GM18873 (cell line): ENCODE data around the gene ZIC4.

Experiments
- ATAC-seq: cut with Tn5 transposase; IDR thresholded peaks from one replicate; pipeline ENCODE4 v1.9.1; 2021; ENCODE audit warnings: mild to moderate bottlenecking, moderate library complexity, moderate number of reproducible peaks; ENCODE audit not compliant: unreplicated experiment, low FRiP score

Gene ZIC4

GRCh38 chr3:147407498-147408187 is 1.3 kb upstream of the ZIC4 start:
- ATAC-seq: no peak

GRCh38 chr3:147407114-147407497 is 763 bp upstream of the ZIC4 start:
- ATAC-seq: no peak

GRCh38 chr3:147405231-147406027 is 914 bp downstream of the ZIC4 start:
- ATAC-seq: no peak

- ATAC-seq: no peak
Measured at GRCh38 chr3:147404800-147405230, 1.5 kb downstream of the ZIC4 start.

- no peak for ATAC-seq
Measured at GRCh38 chr3:147404000-147404799, 2.1 kb downstream of the ZIC4 start.

GRCh38 chr3:147403511-147403910 is 2.8 kb downstream of the ZIC4 start:
- no peak for ATAC-seq

GRCh38 chr3:147402159-147402558 is 4.2 kb downstream of the ZIC4 start:
- ATAC-seq: no peak

- no peak for ATAC-seq
Measured at GRCh38 chr3:147401421-147401820, 4.9 kb downstream of the ZIC4 start.

GRCh38 chr3:147400999-147401398 is 5.3 kb downstream of the ZIC4 start:
- no peak for ATAC-seq

DNA sequence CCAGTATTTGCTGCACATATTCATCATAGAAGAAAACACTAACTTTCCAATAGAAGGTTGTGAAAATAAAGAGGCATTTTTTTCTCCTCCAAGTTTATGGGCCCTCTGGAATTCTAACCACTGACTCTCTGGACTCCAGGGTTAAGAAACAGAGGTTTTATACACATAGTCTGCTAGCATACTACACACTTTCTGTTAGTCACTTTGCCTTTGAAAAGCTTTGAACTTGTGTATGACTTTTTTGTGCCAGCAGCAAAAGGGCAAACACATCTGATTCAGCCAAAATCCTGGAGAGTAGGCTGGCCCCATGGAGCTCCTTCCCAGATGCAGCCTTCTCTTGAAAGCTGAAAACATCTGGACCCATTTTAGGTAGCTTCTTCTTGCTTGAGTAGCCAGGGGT is 6.2 kb downstream of the ZIC4 start:
- ATAC-seq: no peak

- no peak for ATAC-seq
Measured at GRCh38 chr3:147398813-147399534, 7.4 kb downstream of the ZIC4 start.

- ATAC-seq: no peak
Measured at GRCh38 chr3:147397875-147398812, 8.2 kb downstream of the ZIC4 start.

GRCh38 chr3:147397155-147397874 is 9.0 kb downstream of the ZIC4 start:
- no peak for ATAC-seq

- no peak for ATAC-seq
Measured at GRCh38 chr3:147396712-147397046, 9.7 kb downstream of the ZIC4 start.

GRCh38 chr3:147395899-147396711 is 10.2 kb downstream of the ZIC4 start:
- ATAC-seq: no peak

DNA sequence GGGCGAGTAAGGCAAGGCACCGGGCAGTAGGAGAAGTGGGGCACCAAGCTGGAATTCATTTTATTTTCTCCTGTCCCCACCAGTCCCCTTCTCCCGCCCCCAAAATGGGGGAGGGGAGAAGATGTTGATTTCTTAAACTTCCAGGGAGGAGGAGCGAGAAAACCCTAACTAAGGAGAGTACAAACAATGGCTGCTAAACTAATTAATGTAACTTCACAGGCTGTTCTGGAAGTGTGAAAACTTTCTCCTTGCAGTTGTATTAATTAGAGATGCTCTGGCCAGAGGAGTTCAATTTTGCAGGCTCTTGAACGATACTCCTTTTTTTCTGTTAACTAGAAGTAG is 11.5 kb downstream of the ZIC4 start:
- ATAC-seq: no peak

DNA sequence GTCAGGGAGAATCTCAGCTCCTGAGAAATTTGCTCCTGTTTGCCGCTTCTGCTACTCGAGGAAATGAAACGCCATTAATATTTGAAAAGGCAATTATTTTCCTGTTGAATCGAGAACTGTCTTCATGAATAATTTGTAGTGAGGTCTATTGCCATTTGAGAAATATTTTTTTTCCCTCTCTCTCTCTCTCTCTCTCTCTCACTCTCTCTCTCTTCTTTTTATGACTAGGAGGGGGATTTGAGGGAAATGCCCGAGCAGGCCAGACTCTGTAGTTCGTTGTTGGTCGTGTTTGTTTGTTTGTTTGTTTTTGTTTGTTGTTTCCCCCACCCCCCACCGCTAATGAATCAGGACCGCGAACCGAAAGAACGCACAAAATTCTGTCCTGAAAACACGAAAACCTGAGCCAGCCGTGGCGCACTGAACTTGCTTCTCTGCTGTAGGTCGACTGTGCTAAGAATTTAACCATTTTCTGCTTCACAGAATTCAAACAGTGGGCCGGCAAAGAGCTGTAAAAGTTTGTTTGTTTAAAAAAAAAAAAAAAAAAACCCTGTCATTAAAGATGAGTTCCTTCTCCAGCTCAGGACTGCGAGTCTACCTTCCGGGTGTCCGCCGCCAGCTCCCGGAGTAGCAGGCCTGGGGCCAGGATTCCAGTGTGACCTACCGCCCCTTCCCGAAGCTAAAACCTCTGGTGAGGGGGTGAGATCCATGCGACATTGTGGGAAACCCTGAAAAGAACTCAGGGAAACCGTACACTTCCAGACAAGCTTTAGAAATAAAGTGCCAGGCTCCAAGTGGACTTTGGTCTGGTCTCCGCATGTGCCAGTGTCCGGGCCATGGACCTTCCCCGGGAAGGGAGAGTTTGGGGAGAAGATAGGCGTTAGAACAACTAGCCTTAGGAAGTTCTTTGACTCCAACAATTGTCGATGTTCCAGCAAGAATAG is 12.1 kb downstream of the ZIC4 start:
- ATAC-seq: no peak
